CD14-positive monocyte (primary cell): ENCODE measurements around the gene GSTT2. TPM values are rescaled to one million over a fixed set of nuclear protein-coding genes. Genes with fewer than 3 reads are reported as not detected.

Experiments
- DNase-seq, 3 donors: peaks; one replicate each; pipeline ENCODE4 v3.0.0-alpha.2; 2011 to 2022
- H2AFZ ChIP-seq: 2 replicates; pipeline ENCODE4 v1.6.0; 2012; ENCODE audit warnings: mild to moderate bottlenecking, low read depth, low read length, inconsistent platforms; ENCODE audit not compliant: insufficient read depth, poor library complexity, severe bottlenecking
- H3K27ac ChIP-seq, 2 donors: 1 replicate in 1 of 2; 2 replicates in 1 of 2; pipeline ENCODE4 v1.5.1; 2012 to 2013; ENCODE audit warnings: low read length in 2 of 2, control low read depth in 1 of 2, inconsistent platforms in 1 of 2, low read depth in 1 of 2, mild to moderate bottlenecking in 1 of 2
- H3K27me3 ChIP-seq, 2 donors: one replicate each; pipeline versions ENCODE4 v1.6.0 to v1.6.1; 2011 to 2013; ENCODE audit warnings: low read length in 2 of 2; ENCODE audit not compliant: control insufficient read depth in 2 of 2, insufficient read depth in 2 of 2
- H3K36me3 ChIP-seq, 2 donors: replicated peaks in 1 of 2; 1 replicate in 1 of 2; 2 replicates in 1 of 2; pipeline versions ENCODE4 v1.5.1 to v1.6.1; 2012 to 2013; ENCODE audit warnings: low read length in 2 of 2, control low read depth in 1 of 2, inconsistent platforms in 1 of 2, mild to moderate bottlenecking in 1 of 2; ENCODE audit not compliant: insufficient read depth in 2 of 2, control insufficient read depth in 1 of 2
- H3K4me1 ChIP-seq, 2 donors: 1 replicate in 1 of 2; 2 replicates in 1 of 2; pipeline versions ENCODE4 v1.5.1 to v1.6.1; 2012 to 2013; ENCODE audit warnings: low read length in 2 of 2, control low read depth in 1 of 2, inconsistent platforms in 1 of 2, mild to moderate bottlenecking in 1 of 2, moderate library complexity in 1 of 2; ENCODE audit not compliant: insufficient read depth in 2 of 2, control insufficient read depth in 1 of 2
- H3K4me2 ChIP-seq: replicated peaks from 2 replicates; pipeline ENCODE3; 2012; ENCODE audit warnings: low read length, moderate library complexity, mild to moderate bottlenecking; ENCODE audit not compliant: poor library complexity, severe bottlenecking; ENCODE audit errors: extremely low read depth
- H3K4me3 ChIP-seq, 3 experiments: fragments of 200-600 bp in 1 of 3; sonication (generic) in 1 of 3; replicated peaks in 1 of 3; 1 replicate in 2 of 3; 2 replicates in 1 of 3; pipeline ENCODE4 v1.5.1; 2011 to 2013; ENCODE audit warnings: low read length in 3 of 3, mild to moderate bottlenecking in 3 of 3, control low read depth in 2 of 3, low read depth in 2 of 3, inconsistent platforms in 1 of 3, moderate library complexity in 1 of 3
- H3K79me2 ChIP-seq: 2 replicates; pipeline ENCODE4 v1.6.0; 2012; ENCODE audit warnings: mild to moderate bottlenecking, control low read depth, inconsistent platforms, low read length, moderate library complexity; ENCODE audit not compliant: insufficient read depth
- H3K9ac ChIP-seq: 2 replicates; pipeline ENCODE4 v1.6.0; 2017; ENCODE audit warnings: low read length, mild to moderate bottlenecking; ENCODE audit not compliant: insufficient read depth, poor library complexity, severe bottlenecking
- H3K9me3 ChIP-seq, 2 donors: replicated peaks in 1 of 2; 1 replicate in 1 of 2; 2 replicates in 1 of 2; pipeline versions ENCODE4 v1.5.1 to v1.6.1; 2012 to 2013; ENCODE audit warnings: low read length in 2 of 2, control low read depth in 1 of 2; ENCODE audit not compliant: control insufficient read depth in 1 of 2, insufficient read depth in 1 of 2
- H4K20me1 ChIP-seq: 2 replicates; pipeline ENCODE4 v1.6.0; 2012; ENCODE audit warnings: mild to moderate bottlenecking, low read length, control low read depth, moderate library complexity; ENCODE audit not compliant: insufficient read depth
- H3K27ac Mint-ChIP-seq, 7 donors: one replicate each; pipeline ENCODE4 v1.8.0; 2020; ENCODE audit warnings: mild to moderate bottlenecking in 7 of 7, mixed read lengths in 7 of 7, moderate library complexity in 6 of 7, inconsistent platforms in 2 of 7
- H3K27me3 Mint-ChIP-seq, 3 donors: one replicate each; pipeline ENCODE4 v1.8.0; 2021 to 2022; ENCODE audit warnings: low read depth in 3 of 3, mild to moderate bottlenecking in 3 of 3, mixed read lengths in 3 of 3, moderate library complexity in 3 of 3, inconsistent platforms in 1 of 3
- H3K36me3 Mint-ChIP-seq, 2 donors: one replicate each; pipeline ENCODE4 v1.8.0; 2020; ENCODE audit warnings: mixed read lengths in 2 of 2, inconsistent platforms in 1 of 2, mild to moderate bottlenecking in 1 of 2
- H3K4me1 Mint-ChIP-seq: one replicate; pipeline ENCODE4 v1.8.0; 2020; ENCODE audit warnings: mild to moderate bottlenecking, mixed read lengths
- H3K4me3 Mint-ChIP-seq, 2 donors: one replicate each; pipeline ENCODE4 v1.8.0; 2020; ENCODE audit warnings: mild to moderate bottlenecking in 2 of 2, mixed read lengths in 2 of 2, moderate library complexity in 1 of 2
- H3K9me3 Mint-ChIP-seq, 7 donors: one replicate each; pipeline ENCODE4 v1.8.0; 2020 to 2022; ENCODE audit warnings: mixed read lengths in 7 of 7, mild to moderate bottlenecking in 6 of 7, moderate library complexity in 6 of 7, inconsistent platforms in 2 of 7
- WGBS: methylation state at CpG from one replicate; pipeline ENCODE4 v1.1.5; 2013; ENCODE audit warnings: missing lambda C conversion rate; ENCODE audit not compliant: insufficient coverage; 5-methylcytosine and 5-hydroxymethylcytosine counted together
- intact Hi-C, 2 donors: fragments of 100-400 bp; cut with micrococcal nuclease; formaldehyde crosslinking; loops; one replicate each; pipeline versions ENCODE4 v1.15.0 to v1.15.1; 2023
- polyA plus RNA-seq, 3 donors: library from polyadenylated mRNA; depleted of rRNA in 1 of 3; unstranded in 2 of 3; stranded (reverse) in 1 of 3; fragments of 300-500 nt in 2 of 3; fragments of >200 nt in 1 of 3; fragmentation: Illumina TruSeq in 2 of 3; gene quantifications; 1 replicate in 2 of 3; 2 replicates in 1 of 3; pipeline ENCODE4 v1.2.3, GENCODE V29; 2012 to 2021
- TF ChIP-seq, protein P1 (sequence below): fragments of 200-600 bp; IDR thresholded peaks from one replicate; pipeline ENCODE4 v1.8.0; 2022; ENCODE audit warnings: antibody characterized with exemption, mild to moderate bottlenecking

The GSTT2 gene
- polyA plus RNA-seq, 3 donors: 0.15 TPM; not detected in 2

DNA sequence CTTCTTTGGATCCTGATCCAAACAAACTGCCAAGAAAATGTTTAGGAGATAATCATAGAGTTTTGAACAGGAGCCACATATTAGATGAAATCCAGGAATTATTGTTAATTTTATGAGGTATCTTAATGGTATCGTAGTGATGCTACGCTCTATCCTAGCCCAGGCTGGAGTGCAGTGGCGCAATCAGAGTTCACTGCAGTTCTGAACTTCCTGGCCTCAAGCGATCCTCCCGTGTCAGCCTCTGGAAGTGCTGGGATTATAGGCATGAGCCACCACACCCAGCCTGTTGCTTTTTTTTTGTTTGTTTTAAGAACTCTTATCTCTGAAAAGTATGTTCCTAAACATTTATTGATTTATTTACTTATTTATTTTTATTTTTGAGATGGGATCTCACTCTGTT is 22.9 kb downstream of the GSTT2 start:
- H3K9me3 ChIP-seq: no peaks in the 10 kb centered on the region
- WGBS: 93% methylated on average over 3 of the region's 5 CpGs
- Mint-ChIP-seq H3K4me3 (no peak overlapping the region), H3K4me1 (no peaks in the 10 kb centered on the region), H3K27ac (no peak overlapping the region), H3K27me3 (peaks cover 4 to 7% (median 6%) of the 10 kb centered on the region in 3 donors), H3K36me3 (no peaks in the 10 kb centered on the region), H3K9me3 (peaks cover 0 to 1% (median 0%) of the 10 kb centered on the region in 7 donors)
- H3K4me1 ChIP-seq: no peaks in the 10 kb centered on the region
- intact Hi-C loops: no loop called here
- H3K79me2 ChIP-seq: no peaks in the 10 kb centered on the region
- no peak overlapping the region for H2AFZ ChIP-seq
- H3K9ac ChIP-seq: no peak overlapping the region
- TF ChIP-seq, protein P1, sequence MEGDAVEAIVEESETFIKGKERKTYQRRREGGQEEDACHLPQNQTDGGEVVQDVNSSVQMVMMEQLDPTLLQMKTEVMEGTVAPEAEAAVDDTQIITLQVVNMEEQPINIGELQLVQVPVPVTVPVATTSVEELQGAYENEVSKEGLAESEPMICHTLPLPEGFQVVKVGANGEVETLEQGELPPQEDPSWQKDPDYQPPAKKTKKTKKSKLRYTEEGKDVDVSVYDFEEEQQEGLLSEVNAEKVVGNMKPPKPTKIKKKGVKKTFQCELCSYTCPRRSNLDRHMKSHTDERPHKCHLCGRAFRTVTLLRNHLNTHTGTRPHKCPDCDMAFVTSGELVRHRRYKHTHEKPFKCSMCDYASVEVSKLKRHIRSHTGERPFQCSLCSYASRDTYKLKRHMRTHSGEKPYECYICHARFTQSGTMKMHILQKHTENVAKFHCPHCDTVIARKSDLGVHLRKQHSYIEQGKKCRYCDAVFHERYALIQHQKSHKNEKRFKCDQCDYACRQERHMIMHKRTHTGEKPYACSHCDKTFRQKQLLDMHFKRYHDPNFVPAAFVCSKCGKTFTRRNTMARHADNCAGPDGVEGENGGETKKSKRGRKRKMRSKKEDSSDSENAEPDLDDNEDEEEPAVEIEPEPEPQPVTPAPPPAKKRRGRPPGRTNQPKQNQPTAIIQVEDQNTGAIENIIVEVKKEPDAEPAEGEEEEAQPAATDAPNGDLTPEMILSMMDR: no peak
- no peaks in the 10 kb centered on the region for H3K27me3 ChIP-seq
- no peak for DNase-seq
- no peaks in the 10 kb centered on the region for H3K36me3 ChIP-seq
- H3K4me3 ChIP-seq: no peak overlapping the region
- no peaks in the 10 kb centered on the region for H4K20me1 ChIP-seq
- H3K27ac ChIP-seq: no peak overlapping the region
- H3K4me2 ChIP-seq: no peak overlapping the region

DNA sequence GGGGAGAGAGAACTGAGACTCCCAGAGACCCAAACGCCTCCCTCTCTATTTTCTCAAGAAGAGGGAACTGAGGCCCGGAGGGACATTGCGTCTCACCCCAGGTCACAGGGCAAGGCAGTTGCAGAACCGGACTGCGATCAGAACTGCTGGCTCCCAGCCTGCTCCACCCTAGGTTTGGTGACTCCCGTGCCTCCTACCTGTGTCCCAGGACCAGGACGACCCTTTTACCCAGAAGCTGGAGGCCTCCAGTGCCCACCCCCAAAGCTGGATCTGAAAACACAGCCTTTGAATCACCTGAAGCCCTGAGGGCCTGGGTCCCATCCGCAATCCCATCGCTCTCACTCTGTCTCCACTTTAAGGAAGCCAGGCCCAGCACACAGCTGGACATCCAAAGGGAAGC is 24.0 kb downstream of the GSTT2 start:
- Mint-ChIP-seq H3K4me3 (no peak overlapping the region), H3K27ac (no peak overlapping the region)

More for the DNA sequence above, 24.0 kb downstream of the GSTT2 start:
- Histone ChIP-seq H2AFZ (no peak overlapping the region), H4K20me1 (no peaks in the 10 kb centered on the region), H3K4me1 (no peaks in the 10 kb centered on the region), H3K27ac (no peak overlapping the region), H3K27me3 (no peaks in the 10 kb centered on the region), H3K4me3 (no peak overlapping the region), H3K36me3 (no peaks in the 10 kb centered on the region), H3K9ac (no peak overlapping the region), H3K9me3 (no peaks in the 10 kb centered on the region), H3K4me2 (no peak overlapping the region), H3K79me2 (no peaks in the 10 kb centered on the region)
- Mint-ChIP-seq H3K4me1 (no peaks in the 10 kb centered on the region), H3K9me3 (no peaks in the 10 kb centered on the region), H3K36me3 (no peaks in the 10 kb centered on the region), H3K27me3 (peaks cover 4 to 7% (median 6%) of the 10 kb centered on the region in 3 donors)
- intact Hi-C loops: no loop called here
- TF ChIP-seq, protein P1: no peak
- no peak for DNase-seq
- 89% methylated on average over 8 of the region's 9 CpGs for WGBS
